WTC11 (cell line): ENCODE results near the gene ZNF680.

ENCODE experiments used
- ZNF416 ChIP-seq: fragments of 250-450 bp; sonication (Bioruptor Pico); IDR thresholded peaks from 2 replicates; pipeline ENCODE4 v1.9.0; 2021; ENCODE audit warnings: mild to moderate bottlenecking, inconsistent platforms
- TF ChIP-seq, protein P1 (sequence below): sonication (generic); formaldehyde crosslinking; IDR thresholded peaks from 2 replicates; pipeline ENCODE4 v1.8.0; 2023; ENCODE audit warnings: missing genetic modification reagents
- TF ChIP-seq, protein P2 (sequence below): fragments of 200-600 bp; IDR thresholded peaks from 2 replicates; pipeline ENCODE4 v1.8.0; 2022; ENCODE audit warnings: antibody characterized with exemption

DNA sequence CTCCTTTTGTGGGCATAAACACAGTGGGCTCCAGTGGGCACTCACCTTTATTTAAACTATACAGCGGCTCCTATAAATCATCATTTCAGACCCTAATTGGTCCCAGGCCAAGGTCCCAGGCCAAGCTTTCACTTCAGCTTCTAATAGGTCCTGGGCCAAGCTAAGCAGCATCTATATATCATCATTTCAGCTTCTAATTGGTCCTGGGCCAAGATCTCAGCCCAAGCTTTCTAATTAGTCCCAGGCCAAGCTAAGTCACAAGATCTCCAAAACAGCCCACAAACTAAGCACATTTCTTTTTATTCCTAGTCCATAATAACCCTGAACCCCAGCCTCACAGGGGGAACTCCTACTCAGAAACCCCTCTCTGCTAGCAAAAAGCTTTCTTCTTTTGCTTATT lies 47.1 kb downstream of the ZNF680 start:
- TF ChIP-seq, protein P1, sequence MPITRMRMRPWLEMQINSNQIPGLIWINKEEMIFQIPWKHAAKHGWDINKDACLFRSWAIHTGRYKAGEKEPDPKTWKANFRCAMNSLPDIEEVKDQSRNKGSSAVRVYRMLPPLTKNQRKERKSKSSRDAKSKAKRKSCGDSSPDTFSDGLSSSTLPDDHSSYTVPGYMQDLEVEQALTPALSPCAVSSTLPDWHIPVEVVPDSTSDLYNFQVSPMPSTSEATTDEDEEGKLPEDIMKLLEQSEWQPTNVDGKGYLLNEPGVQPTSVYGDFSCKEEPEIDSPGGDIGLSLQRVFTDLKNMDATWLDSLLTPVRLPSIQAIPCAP (CRISPR knock-in tag) = no peak
- TF ChIP-seq, protein P2, sequence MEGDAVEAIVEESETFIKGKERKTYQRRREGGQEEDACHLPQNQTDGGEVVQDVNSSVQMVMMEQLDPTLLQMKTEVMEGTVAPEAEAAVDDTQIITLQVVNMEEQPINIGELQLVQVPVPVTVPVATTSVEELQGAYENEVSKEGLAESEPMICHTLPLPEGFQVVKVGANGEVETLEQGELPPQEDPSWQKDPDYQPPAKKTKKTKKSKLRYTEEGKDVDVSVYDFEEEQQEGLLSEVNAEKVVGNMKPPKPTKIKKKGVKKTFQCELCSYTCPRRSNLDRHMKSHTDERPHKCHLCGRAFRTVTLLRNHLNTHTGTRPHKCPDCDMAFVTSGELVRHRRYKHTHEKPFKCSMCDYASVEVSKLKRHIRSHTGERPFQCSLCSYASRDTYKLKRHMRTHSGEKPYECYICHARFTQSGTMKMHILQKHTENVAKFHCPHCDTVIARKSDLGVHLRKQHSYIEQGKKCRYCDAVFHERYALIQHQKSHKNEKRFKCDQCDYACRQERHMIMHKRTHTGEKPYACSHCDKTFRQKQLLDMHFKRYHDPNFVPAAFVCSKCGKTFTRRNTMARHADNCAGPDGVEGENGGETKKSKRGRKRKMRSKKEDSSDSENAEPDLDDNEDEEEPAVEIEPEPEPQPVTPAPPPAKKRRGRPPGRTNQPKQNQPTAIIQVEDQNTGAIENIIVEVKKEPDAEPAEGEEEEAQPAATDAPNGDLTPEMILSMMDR = no peak
- no peak for TF ChIP-seq ZNF416
